ENCODE measurements around the gene OR4K14. TPM values are rescaled to one million over a fixed set of nuclear protein-coding genes. Genes with fewer than 3 reads are reported as not detected.
"Not testable (repeated sequence)": the region's sequence is repeated elsewhere in the genome, so short reads cannot be mapped to it uniquely, and the experiment has no call there.

Gene OR4K14, protein sequence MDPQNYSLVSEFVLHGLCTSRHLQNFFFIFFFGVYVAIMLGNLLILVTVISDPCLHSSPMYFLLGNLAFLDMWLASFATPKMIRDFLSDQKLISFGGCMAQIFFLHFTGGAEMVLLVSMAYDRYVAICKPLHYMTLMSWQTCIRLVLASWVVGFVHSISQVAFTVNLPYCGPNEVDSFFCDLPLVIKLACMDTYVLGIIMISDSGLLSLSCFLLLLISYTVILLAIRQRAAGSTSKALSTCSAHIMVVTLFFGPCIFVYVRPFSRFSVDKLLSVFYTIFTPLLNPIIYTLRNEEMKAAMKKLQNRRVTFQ
- total RNA-seq: not detected in 2 replicates

DNA sequence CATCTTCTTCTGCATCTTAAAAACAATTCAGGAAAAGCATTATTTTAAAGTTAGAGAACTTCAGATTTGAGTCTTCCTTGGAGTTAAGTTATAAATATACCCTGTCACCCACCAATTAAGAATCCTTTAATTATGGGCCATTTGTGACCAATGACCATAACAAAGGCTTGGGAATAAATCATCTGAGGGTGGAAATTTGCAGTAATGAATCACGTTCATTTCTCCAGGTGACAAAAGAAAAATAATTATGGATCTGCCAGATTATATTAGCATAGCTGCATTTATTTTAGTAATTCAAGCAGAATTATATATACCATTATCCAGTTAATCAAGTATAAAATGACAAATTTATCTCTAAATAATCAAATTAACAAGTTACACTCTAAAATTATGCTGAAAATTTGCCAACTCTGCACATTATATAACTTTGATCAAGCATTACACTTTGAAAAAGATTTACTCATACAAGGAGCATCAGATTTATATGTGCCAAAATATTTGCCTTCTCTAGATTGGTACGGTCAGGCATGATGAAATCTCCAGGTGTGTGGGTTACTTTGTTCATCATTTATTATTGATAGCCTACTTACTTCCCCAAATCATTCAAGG, at the start of gene OR4K14:
OR4K14 (minus strand) TSS at position 51 of the 609 bp plus-strand sequence. CDS start 4,114 bp downstream, outside the sequence.
- intact Hi-C loops (cut with micrococcal nuclease): no loop called here

GRCh38 chr14:20059745-20060144, 40.6 kb upstream of the OR4K14 start, which contains the start of gene OR4L1:
TSS of gene OR4L1 (plus strand) at chr14:20060045. CDS start at chr14:20060045, 0 bp downstream.
- intact Hi-C loops (cut with micrococcal nuclease): no loop called here

DNA sequence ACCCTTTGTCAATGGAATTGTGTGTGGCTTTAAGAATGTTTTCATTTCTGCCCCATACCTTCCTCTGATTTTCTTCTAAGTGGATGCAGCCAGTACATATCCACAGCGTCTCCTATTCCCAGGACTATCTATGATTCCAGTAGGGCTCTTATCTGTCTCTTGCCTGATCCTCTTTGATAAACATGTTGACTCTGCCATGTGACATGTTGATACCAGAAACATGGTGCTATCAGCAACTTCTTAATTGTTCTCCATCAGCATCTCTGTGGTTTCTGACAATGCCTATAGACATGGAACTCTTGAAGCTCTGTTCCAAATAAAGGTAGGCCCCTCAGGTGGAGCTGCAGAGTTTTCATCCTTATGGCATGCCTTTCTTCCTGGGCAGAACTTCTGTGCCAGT, 29.1 kb upstream of the OR4K14 start:
- intact Hi-C loops (cut with micrococcal nuclease): no loop called here

- intact Hi-C loops (cut with micrococcal nuclease): no loop called here
These were observed 25.1 kb upstream of the OR4K14 start for GRCh38 chr14:20044243-20044642.

DNA sequence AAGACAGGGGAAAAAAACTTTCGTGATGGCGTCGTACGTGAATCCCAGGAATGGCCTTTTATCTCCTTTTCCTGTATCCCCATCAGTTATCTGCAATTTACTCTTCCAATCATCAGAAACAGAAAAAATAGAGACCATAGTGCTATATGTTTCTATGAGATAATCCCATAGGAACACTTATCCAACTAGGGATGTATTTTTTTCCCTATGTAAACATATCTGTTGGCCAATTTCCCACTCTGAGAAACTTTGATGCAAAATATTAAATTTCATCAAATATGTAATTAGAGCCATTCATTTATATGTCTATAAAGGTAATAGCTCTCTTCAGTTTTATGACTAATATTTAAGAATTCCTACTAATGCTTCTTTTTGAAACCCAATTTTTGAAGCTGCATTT, 16.8 kb upstream of the OR4K14 start, which contains the start of gene OR4K13:
OR4K13 (minus strand) TSS at position 101 of the 400 bp plus-strand sequence. CDS start 1,280 bp downstream, outside the sequence.
- intact Hi-C loops (cut with micrococcal nuclease): no loop called here

- intact Hi-C loops (cut with micrococcal nuclease): no loop called here
These were observed 16.3 kb upstream of the OR4K14 start for GRCh38 chr14:20035449-20035848.

- intact Hi-C loops (cut with micrococcal nuclease): no loop called here
These were observed 12.0 kb upstream of the OR4K14 start for GRCh38 chr14:20031058-20031457.

DNA sequence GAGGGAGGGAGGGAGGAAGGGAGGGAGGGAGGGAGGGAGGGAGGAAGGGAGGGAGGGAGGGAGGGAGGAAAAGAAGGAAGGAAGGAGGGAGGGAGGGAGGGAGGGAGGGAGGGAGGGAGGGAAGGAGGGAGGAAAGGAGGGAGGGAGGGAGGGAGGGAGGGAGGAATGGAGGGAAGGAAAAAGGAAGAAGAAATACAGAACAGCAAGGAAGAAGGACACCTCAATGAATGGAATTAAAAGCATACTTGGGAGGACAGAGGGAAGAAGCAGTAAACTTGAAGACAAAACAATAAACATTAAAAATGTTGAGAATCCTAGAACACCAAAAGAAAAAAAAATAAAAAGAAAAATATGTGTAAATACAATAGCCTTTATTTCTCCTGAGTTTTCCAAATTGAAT, 11.0 kb downstream of the OR4K14 start:
- intact Hi-C loops (cut with micrococcal nuclease): no loop called here

- intact Hi-C loops (cut with micrococcal nuclease): no loop called here
These were observed 16.8 kb downstream of the OR4K14 start for GRCh38 chr14:20002319-20002718.

DNA sequence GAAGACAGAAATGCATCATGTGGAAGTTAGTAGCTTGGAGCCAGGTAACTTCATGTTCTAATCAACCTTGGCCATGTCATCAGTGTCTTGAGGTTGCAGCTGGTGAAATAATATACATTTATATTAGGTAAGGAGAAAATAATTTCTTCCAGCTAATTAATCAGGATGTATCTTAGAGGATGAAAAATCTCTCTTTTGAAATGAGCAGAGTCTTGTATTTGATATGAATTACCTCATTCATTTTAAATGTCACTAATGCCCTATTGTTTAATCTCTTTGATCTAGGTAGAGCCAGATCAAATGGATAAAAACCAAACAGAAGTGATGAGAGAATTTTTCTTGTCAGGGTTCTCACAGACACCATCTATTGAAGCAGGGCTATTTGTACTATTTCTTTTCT, 17.2 kb downstream of the OR4K14 start, which contains the start of gene OR4Q2:
OR4Q2 (plus strand) TSS at position 301 of the 400 bp plus-strand sequence.
- intact Hi-C loops (cut with micrococcal nuclease): no loop called here

- intact Hi-C loops (cut with micrococcal nuclease): no loop called here
These were observed 25.7 kb downstream of the OR4K14 start for GRCh38 chr14:19993438-19993837.

GRCh38 chr14:19975291-19975690, 43.8 kb downstream of the OR4K14 start, which contains the start of gene OR4K15:
TSS of gene OR4K15 (plus strand) at chr14:19975591. CDS start at chr14:19975591, 0 bp downstream.
- intact Hi-C loops (cut with micrococcal nuclease): no loop called here

DNA sequence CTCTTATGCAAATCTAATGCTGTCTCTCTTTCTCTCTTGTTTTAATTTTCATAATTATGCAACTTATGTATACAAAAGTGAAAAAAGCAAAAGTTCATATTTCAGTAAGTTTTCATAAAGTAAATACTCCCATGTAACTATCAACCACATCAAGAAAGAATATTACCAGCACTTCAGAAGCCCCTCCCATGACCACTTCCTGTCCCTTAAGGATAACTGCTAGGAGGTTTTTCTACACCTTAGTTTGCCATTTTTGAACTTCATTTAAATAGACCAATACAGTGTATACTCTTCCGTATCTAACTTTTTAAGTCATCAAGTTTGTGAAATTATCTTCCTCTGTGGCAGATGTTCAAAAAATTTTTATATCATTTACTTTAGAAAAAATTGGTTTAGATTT, 44.3 kb downstream of the OR4K14 start:
- intact Hi-C loops (cut with micrococcal nuclease): no loop called here

DNA sequence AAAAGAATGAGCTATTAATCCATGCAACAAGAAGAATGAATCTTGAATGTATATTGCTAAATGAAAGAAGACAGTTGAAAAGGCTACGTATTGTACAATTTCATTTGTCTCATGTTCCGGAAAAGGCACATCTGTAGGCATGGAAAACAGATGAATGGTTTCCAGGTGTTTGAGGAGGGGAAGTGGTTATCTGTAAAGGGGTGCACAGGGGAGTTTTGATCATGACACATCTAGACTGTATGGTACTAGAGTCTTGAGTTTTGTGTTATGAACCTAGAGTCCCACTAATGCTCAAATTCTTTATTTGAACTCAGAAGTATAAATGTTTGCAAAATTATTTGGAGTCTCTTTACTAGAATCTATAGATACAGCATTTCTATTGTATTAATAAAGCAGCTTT, 49.4 kb downstream of the OR4K14 start:
- intact Hi-C loops (cut with micrococcal nuclease): not testable (repeated sequence)

Other genes with a start within 250 kb of the OR4K14 start
- gene OR4M1, start 245.8 kb downstream of the OR4K14 start, total RNA-seq: not detected in 2 replicates
- not detected in 2 replicates for gene OR4N2, start 215.5 kb downstream of the OR4K14 start, total RNA-seq
- gene OR4K2, start 144.2 kb downstream of the OR4K14 start, total RNA-seq: not detected in 2 replicates
- gene OR4K5, start 98.7 kb downstream of the OR4K14 start, total RNA-seq: not detected in 2 replicates
- gene OR4K1, start 88.4 kb downstream of the OR4K14 start, total RNA-seq: not detected in 2 replicates
- not detected in 2 replicates for gene OR4K15, start 43.7 kb downstream of the OR4K14 start, total RNA-seq
- gene OR4Q2, start 17.1 kb downstream of the OR4K14 start, total RNA-seq: not detected in 2 replicates
- not detected in 2 replicates for gene OR4K13, start 16.7 kb upstream of the OR4K14 start, total RNA-seq
- not detected in 2 replicates for gene OR4L1, start 40.7 kb upstream of the OR4K14 start, total RNA-seq
- not detected in 2 replicates for gene OR4K17, start 91.4 kb upstream of the OR4K14 start, total RNA-seq
- not detected in 2 replicates for gene OR4N5, start 119.5 kb upstream of the OR4K14 start, total RNA-seq
- not detected in 2 replicates for gene OR11G2, start 171.6 kb upstream of the OR4K14 start, total RNA-seq
- not detected in 2 replicates for gene OR11H6, start 204.4 kb upstream of the OR4K14 start, total RNA-seq
- gene OR11H7, start 209.7 kb upstream of the OR4K14 start, total RNA-seq: not detected in 2 replicates
- not detected in 2 replicates for gene OR11H4, start 220.0 kb upstream of the OR4K14 start, total RNA-seq

Measured in T-helper 1 cell treated with Interleukin-12 subunit alpha and Interleukin-12 subunit beta and Interleukin-4 antibody, amounts not matched to agents 30 ng/mL and 1 ng/mL, for 36 hours (primary cell).